Mesodermal cell (in vitro differentiated cells): ENCODE results near the gene SOX5.

ENCODE experiments used
- H3K27ac ChIP-seq: 2 replicates; pipeline ENCODE4 v1.7.0; 2013; ENCODE audit warnings: mild to moderate bottlenecking, low read depth, low read length, moderate library complexity; ENCODE audit not compliant: severe bottlenecking
- H3K36me3 ChIP-seq: 2 replicates; pipeline ENCODE4 v1.7.1; 2013; ENCODE audit warnings: mild to moderate bottlenecking, low read length, moderate library complexity; ENCODE audit not compliant: control insufficient read depth, insufficient read depth
- H3K4me1 ChIP-seq: one replicate; pipeline ENCODE4 v1.7.1; 2013; ENCODE audit warnings: mild to moderate bottlenecking, low read length; ENCODE audit not compliant: insufficient read depth, control insufficient read depth, poor library complexity, severe bottlenecking
- H3K4me3 ChIP-seq: 2 replicates; pipeline ENCODE4 v1.7.0; 2013; ENCODE audit warnings: low read length, control low read depth, mild to moderate bottlenecking; ENCODE audit not compliant: insufficient read depth, poor library complexity, severe bottlenecking; ENCODE audit errors: extremely low read depth
- H3K9me3 ChIP-seq: 2 replicates; pipeline ENCODE4 v1.7.1; 2013; ENCODE audit warnings: mild to moderate bottlenecking, low read length, moderate library complexity; ENCODE audit not compliant: control insufficient read depth
- WGBS, 2 experiments: methylation state at CpG; one replicate each; pipeline ENCODE4 v1.1.5; 2013; ENCODE audit warnings: missing lambda C conversion rate in 2 of 2; ENCODE audit not compliant: insufficient coverage in 2 of 2; 5-methylcytosine and 5-hydroxymethylcytosine counted together

Gene SOX5

GRCh38 chr12:23666866-23667265, 282.6 kb downstream of the SOX5 start:
- no peaks in the 10 kb centered on the region for H3K9me3 ChIP-seq
- H3K4me3 ChIP-seq = no peak overlapping the region
- no peaks in the 10 kb centered on the region for H3K4me1 ChIP-seq
- no peak overlapping the region for H3K27ac ChIP-seq
- H3K36me3 ChIP-seq = no peaks in the 10 kb centered on the region
- 52 to 65% methylated on average over 4 of the region's 5 CpGs for WGBS, 2 experiments

- Histone ChIP-seq H3K9me3 (no peaks in the 10 kb centered on the region), H3K27ac (no peak overlapping the region), H3K4me3 (no peak overlapping the region), H3K4me1 (no peaks in the 10 kb centered on the region), H3K36me3 (no peaks in the 10 kb centered on the region)
- no CpG with 5 or more reads among the region's 3 CpGs for WGBS, 2 experiments
These were observed 286.5 kb downstream of the SOX5 start for GRCh38 chr12:23662966-23663365.

- H3K4me3 ChIP-seq = no peak overlapping the region
- H3K4me1 ChIP-seq = no peaks in the 10 kb centered on the region
- no peaks in the 10 kb centered on the region for H3K36me3 ChIP-seq
- no peaks in the 10 kb centered on the region for H3K9me3 ChIP-seq
- WGBS, 2 experiments = 75% methylated on average over 1 of the region's 6 CpGs; no CpG with 5 or more reads in 1 of the 2 experiments
- no peak overlapping the region for H3K27ac ChIP-seq
These were observed 290.3 kb downstream of the SOX5 start for GRCh38 chr12:23659131-23659530.

GRCh38 chr12:23657598-23657997, 291.9 kb downstream of the SOX5 start:
- no peak overlapping the region for H3K4me3 ChIP-seq
- H3K9me3 ChIP-seq = no peaks in the 10 kb centered on the region
- WGBS, 2 experiments = 100% methylated on average over 1 of the region's 1 CpG; no CpG with 5 or more reads in 1 of the 2 experiments
- no peaks in the 10 kb centered on the region for H3K4me1 ChIP-seq
- no peaks in the 10 kb centered on the region for H3K36me3 ChIP-seq
- no peak overlapping the region for H3K27ac ChIP-seq

- H3K4me1 ChIP-seq = no peaks in the 10 kb centered on the region
These were observed 293.6 kb downstream of the SOX5 start for GRCh38 chr12:23655884-23656283.

GRCh38 chr12:23655112-23655511, 294.4 kb downstream of the SOX5 start:
- Histone ChIP-seq H3K4me1 (no peaks in the 10 kb centered on the region), H3K9me3 (no peaks in the 10 kb centered on the region), H3K4me3 (no peak overlapping the region), H3K36me3 (no peaks in the 10 kb centered on the region), H3K27ac (no peak overlapping the region)
- whole genome bisulfite sequencing, 2 experiments = no CpG with 5 or more reads among the region's 4 CpGs

More at GRCh38 chr12:23655884-23656283, 293.6 kb downstream of the SOX5 start:
- H3K36me3 ChIP-seq = no peaks in the 10 kb centered on the region
- WGBS, 2 experiments = 100% methylated on average over 1 of the region's 1 CpG; no CpG with 5 or more reads in 1 of the 2 experiments
- H3K4me3 ChIP-seq = no peak overlapping the region
- H3K9me3 ChIP-seq = no peaks in the 10 kb centered on the region
- no peak overlapping the region for H3K27ac ChIP-seq

- Histone ChIP-seq H3K36me3 (no peaks in the 10 kb centered on the region), H3K27ac (no peak overlapping the region), H3K9me3 (no peaks in the 10 kb centered on the region), H3K4me1 (no peaks in the 10 kb centered on the region), H3K4me3 (no peak overlapping the region)
- WGBS, 2 experiments = no CpG with 5 or more reads among the region's 1 CpG
These were observed 300.9 kb downstream of the SOX5 start for GRCh38 chr12:23648546-23648945.

- Histone ChIP-seq H3K36me3 (peaks cover 3% of the 10 kb centered on the region), H3K9me3 (no peaks in the 10 kb centered on the region), H3K4me3 (no peak overlapping the region), H3K27ac (no peak overlapping the region), H3K4me1 (no peaks in the 10 kb centered on the region)
- WGBS, 2 experiments = no CpG with 5 or more reads among the region's 4 CpGs
These were observed 308.7 kb downstream of the SOX5 start for GRCh38 chr12:23640754-23641153.

- H3K4me3 ChIP-seq = no peak overlapping the region
- H3K36me3 ChIP-seq = peaks cover 3% of the 10 kb centered on the region
- 96 to 100% methylated on average over 2 of the region's 2 CpGs for WGBS, 2 experiments
- no peaks in the 10 kb centered on the region for H3K9me3 ChIP-seq
- no peak overlapping the region for H3K27ac ChIP-seq
- no peaks in the 10 kb centered on the region for H3K4me1 ChIP-seq
These were observed 315.1 kb downstream of the SOX5 start for GRCh38 chr12:23634344-23634743.

- no peak overlapping the region for H3K27ac ChIP-seq
- no peaks in the 10 kb centered on the region for H3K4me1 ChIP-seq
- WGBS, 2 experiments = 60% methylated on average over 1 of the region's 4 CpGs; no CpG with 5 or more reads in 1 of the 2 experiments
- H3K9me3 ChIP-seq = no peaks in the 10 kb centered on the region
- H3K4me3 ChIP-seq = no peak overlapping the region
- peaks cover 3% of the 10 kb centered on the region for H3K36me3 ChIP-seq
These were observed 317.6 kb downstream of the SOX5 start for GRCh38 chr12:23631786-23632377.

- Histone ChIP-seq H3K27ac (no peak overlapping the region), H3K9me3 (no peaks in the 10 kb centered on the region), H3K4me1 (no peaks in the 10 kb centered on the region), H3K36me3 (peaks cover 3% of the 10 kb centered on the region), H3K4me3 (no peak overlapping the region)
These were observed 318.9 kb downstream of the SOX5 start for GRCh38 chr12:23630524-23630923.
